ELF-1 (cell line): ENCODE results near the gene RAPGEF4.
A peak's percentile ranks its signal among the peaks of the same experiment; 100 is the strongest.

ENCODE experiments used
- DNase-seq: peaks from one replicate; pipeline ENCODE4 v3.0.0-alpha.2; 2016; ENCODE audit warnings: low read depth, low spot score

RAPGEF4 gene

GRCh38 chr2:172937884-172938712 lies 202.5 kb downstream of the RAPGEF4 start:
- no peak for DNase-seq

DNA sequence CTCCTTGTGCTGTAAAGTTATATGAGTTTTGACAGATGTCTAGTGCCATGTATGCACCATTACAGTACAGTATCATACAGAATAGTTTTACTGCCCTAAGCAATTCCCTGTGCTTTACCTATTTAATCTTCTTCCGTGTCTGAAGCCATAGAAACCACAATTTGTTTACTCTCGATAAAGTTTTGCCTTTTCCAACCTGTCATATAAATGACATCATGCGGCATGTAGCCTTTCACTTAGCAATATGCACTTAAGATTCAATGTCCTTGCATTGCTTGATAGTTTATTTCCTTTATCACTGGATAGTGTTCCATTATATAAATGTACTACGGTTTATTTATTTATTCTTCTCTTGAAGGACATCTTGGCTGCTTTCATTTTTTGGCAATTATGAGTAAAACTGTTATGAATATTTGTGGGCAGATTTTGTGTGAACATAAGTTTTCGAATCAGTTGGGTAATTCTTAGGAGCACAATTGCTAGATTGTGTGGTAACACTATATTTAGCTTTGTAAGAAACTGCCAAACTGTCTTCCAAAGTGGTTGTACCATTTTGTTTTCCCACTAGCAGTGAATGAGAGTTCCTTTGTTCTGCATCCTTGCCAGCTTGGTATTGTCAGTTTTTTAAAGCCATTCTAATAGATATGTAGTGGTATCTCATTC lies 203.2 kb downstream of the RAPGEF4 start:
- DNase-seq = no peak

- DNase-seq = no peak
Measured at GRCh38 chr2:172943539-172943938, 207.9 kb downstream of the RAPGEF4 start.

GRCh38 chr2:172944022-172944793 lies 208.6 kb downstream of the RAPGEF4 start:
- DNase-seq = no peak

DNA sequence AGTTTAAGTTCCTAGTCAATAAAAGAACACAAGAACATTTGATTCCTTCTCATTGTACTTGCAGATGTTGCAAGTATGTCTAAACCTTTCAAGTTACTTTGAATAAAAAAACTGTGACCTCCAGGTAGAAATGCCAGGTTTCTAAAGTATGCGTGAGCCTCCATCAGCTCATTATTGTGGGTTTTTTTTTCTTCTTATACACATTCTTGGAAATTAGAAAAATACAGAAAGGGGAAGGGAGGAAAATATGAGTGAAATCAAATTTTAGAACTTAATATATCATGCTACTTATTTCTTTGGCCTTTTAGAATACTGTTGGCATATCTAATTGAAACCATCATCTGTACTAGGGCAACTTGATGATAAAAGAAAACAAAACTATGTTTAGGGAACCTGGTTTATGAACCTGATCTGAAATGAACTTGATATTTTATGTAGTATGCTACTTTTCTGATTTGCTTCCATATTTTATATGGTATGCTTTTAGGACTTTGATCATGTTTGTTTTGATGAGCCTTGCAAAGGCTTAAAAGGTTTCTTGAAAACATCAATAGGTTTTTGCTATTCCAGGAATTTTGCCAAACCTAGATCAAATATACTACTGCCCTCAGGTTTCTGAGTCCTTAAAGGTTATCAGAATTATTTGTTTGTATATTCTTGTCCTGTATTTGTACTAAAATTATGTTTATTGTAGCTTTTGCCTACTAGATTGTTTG lies 209.3 kb downstream of the RAPGEF4 start:
- no peak for DNase-seq

- DNase-seq = no peak
Measured at GRCh38 chr2:172945510-172945850, 209.8 kb downstream of the RAPGEF4 start.

DNA sequence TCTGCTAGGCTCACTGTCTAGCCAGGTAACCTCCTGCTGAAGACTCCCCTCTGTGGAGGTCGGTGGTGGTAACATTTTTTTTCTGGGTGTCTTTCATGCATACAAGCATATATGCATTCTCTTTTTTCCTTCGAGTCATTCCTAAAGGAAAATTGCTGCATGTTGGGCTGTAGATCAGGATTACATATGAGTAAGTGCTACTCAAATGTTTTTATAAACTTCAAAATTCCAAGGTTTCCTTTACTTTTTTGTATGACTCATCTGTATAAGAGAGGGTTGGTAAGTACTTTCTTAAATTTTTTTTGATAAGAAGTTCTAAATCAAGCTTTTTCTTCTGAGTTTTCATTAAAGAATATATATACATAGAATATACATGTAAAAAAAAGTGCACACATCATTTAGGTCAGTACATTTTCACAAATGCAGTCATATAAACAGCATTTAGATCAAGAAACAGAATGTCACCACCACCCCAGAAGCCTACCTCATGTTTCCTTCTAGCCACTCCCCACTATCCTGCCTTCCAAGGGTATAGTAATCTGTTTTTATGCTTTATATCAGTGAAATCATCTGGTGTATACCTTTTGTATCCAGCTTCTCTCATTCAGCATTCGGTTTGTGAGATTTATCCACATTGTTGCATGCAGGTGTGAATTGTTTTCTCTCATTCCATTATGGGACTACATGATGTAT lies 212.0 kb downstream of the RAPGEF4 start:
- DNase-seq = no peak

GRCh38 chr2:172949522-172949921 lies 213.9 kb downstream of the RAPGEF4 start:
- DNase-seq = no peak

DNA sequence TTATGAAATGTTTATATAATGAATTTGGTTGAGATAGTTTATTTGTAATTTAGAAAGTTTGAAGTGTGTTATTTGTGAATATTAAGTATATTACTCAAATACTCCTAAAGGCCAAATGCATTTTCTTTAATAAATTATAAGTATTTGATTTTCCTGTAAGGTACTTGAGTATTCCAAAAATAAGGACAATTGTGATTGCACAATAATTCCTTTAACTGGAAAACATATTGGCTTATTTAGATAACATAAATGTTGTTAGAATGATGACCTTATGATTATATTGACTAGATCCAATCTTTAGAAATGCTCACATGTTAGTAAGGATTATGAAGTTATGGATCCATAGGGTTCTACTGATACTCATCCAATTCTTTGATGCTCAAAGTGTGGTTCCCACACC lies 214.9 kb downstream of the RAPGEF4 start:
- no peak for DNase-seq

GRCh38 chr2:172951554-172951953 lies 215.9 kb downstream of the RAPGEF4 start:
- DNase-seq = peak; percentile 21

- no peak for DNase-seq
Measured at GRCh38 chr2:172953411-172953810, 217.8 kb downstream of the RAPGEF4 start.

DNA sequence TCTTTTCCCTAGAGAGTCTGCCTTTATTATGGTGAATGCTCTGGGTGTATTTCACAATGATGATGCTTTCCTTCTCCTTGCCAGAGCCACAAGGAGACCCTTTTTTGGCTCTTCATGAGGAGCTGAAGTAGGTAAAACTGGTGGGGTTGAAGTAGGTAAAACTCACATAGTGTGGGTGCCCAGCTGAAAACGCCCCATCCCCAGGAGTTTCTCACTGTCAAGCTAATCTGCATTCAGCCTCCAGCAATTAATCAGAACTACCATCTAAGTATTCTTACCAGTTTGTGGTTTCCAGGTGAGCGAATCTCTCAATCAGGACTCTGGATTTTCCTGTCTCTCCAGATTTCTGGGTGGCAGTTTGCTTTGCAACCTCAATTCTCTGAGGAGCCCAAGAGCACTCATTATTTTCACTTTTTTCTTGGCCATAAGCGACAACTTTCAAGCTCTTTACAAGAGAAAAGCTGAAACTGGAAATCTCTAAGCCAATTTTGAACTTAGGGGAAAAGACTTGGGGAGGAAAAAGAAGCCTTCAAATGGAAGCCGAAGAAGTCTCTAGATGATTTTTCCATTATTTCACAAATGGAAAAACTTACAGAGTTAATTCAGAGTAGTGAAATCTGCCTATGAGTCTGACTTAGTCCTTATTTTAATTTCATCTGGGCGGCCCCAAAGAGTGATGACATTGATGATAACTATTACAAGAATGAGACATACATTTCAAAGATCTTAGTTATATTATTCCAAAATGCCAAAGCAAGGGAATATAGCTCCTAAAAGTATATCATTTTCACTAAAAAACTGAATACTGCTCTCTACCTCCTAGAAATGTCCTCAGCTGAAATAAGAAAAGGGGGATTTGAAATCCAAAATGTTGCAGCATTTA lies 218.6 kb downstream of the RAPGEF4 start:
- peak; percentile 54 for DNase-seq

- DNase-seq = no peak
Measured at GRCh38 chr2:172955587-172955986, 219.9 kb downstream of the RAPGEF4 start.

DNA sequence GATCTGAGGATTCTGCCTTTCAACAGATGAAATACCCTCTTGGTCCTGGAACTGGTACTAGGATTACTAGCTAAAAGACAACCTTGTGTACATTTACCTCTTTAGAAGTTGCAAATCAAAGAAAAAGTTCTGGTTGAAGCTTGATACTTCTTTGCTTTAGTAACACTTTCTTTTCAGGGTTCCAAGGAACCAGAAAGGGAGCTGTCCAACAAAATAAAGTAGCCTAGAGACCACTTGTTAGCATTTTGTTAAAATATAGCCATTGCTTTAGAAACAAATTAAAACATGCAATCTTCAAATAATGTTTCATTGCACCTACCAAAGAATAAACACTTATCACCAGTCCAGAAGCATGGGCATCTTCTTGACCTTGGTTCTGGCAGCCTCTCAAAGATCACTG lies 222.1 kb downstream of the RAPGEF4 start:
- no peak for DNase-seq

GRCh38 chr2:172962082-172962481 lies 226.4 kb downstream of the RAPGEF4 start:
- DNase-seq = no peak

DNA sequence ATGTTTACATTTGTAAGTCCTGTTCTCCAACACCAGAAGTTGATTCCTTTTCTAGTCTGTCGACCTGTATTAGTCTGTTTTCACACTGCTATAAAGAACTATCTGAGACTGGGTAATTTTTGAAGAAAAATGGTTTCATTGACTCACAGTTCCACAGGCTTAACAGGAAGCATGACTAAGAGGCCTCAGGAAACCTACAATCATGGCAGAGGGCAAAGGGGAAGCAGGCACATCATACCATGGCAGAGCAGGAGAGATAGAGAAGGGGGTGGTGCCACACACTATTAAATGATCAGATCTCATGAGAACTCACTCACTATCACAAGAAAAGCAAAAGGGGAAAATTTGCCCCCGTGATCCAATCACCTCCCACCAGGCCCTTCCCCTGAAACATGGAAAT lies 227.2 kb downstream of the RAPGEF4 start:
- DNase-seq = no peak

DNA sequence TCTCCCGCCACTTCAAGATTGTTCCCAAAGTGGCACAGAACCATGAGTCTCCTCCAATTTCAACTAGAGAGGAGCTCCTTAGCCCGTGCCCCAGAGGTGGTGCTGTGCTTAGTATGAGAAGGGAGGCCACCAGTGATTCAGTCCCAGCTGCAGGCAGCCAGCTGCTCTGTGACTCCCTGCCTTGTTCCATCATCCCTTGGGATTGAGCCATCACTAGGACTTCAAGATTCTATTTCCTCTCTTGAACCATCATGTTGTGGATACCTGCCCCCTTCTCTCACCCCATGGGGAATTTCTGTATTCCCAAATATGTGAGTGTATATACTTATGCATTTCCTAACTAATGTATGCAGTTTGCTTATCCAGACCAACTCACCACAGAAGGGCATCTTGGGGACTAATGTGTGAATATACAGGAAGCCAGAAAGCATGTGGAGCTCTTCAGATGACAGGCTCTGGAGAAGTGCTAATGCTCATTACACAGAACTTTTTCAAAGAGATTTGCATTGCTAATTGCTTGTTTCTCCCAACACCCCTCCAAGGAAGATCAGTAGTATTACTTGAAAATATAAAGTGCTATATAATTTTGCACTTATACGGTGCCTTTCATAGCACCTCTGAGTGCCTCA lies 229.0 kb downstream of the RAPGEF4 start:
- no peak for DNase-seq

- DNase-seq = no peak
Measured at GRCh38 chr2:172965433-172966212, 230.0 kb downstream of the RAPGEF4 start.
